SK-N-SH (cell line): ENCODE results near the gene TBXA2R. TPM values are rescaled to one million over a fixed set of nuclear protein-coding genes. Genes with fewer than 3 reads are reported as not detected.
A peak's percentile ranks its signal among the peaks of the same experiment; 100 is the strongest.

Experiments used
- CTCF ChIA-PET: fragments of 300-600, 350-600 bp; formaldehyde crosslinking; extraction: SDS; loops from one replicate; lab custom pipeline; 2021; lab: Yijun Ruan, JAX
- POLR2A ChIA-PET: fragments of 350-600 bp; sonication (Branson Sonifier 250); formaldehyde crosslinking; extraction: SDS; loops from one replicate; lab custom pipeline; 2020; ENCODE audit warnings: antibody characterized with exemption, inconsistent platforms; lab: Yijun Ruan, JAX
- DNase-seq: peaks from one replicate; pipeline ENCODE4 v3.0.0; 2012
- H2AFZ ChIP-seq: fragments of 200-600 bp; sonication (generic); 2 replicates; pipeline ENCODE4 v1.8.1; 2016; ENCODE audit warnings: antibody characterized with exemption, mild to moderate bottlenecking, low read depth
- H3F3A ChIP-seq: fragments of 200-600 bp; sonication (generic); replicated peaks from 2 replicates; pipeline ENCODE3; 2016; ENCODE audit warnings: antibody characterized with exemption, mild to moderate bottlenecking; ENCODE audit not compliant: insufficient read depth
- H3K27ac ChIP-seq, 2 experiments: fragments of 200-500 bp in 1 of 2; fragments of 200-600 bp in 1 of 2; sonication (Bioruptor generic) in 1 of 2; sonication (generic), shearing (Covaris generic) in 1 of 2; 2 replicates each; pipeline versions ENCODE4 v1.5.1 to v1.6.1; 2014 to 2016; ENCODE audit warnings: low read depth in 2 of 2, inconsistent platforms in 1 of 2, low read length in 1 of 2, mild to moderate bottlenecking in 1 of 2, mixed read lengths in 1 of 2
- H3K27me3 ChIP-seq: fragments of 200-600 bp; sonication (generic), shearing (Covaris generic); 2 replicates; pipeline ENCODE4 v1.6.1; 2016; ENCODE audit warnings: mixed run types; ENCODE audit not compliant: insufficient read depth
- H3K36me3 ChIP-seq, 2 experiments: fragments of 200-500 bp in 1 of 2; fragments of 200-600 bp in 1 of 2; sonication (Bioruptor generic) in 1 of 2; sonication (generic) in 1 of 2; replicated peaks in 1 of 2; 2 replicates each; pipeline versions ENCODE3 to v1.5.1; 2014 to 2016; ENCODE audit warnings: low read length in 1 of 2, mild to moderate bottlenecking in 1 of 2; ENCODE audit not compliant: insufficient read depth in 2 of 2, control insufficient read depth in 1 of 2
- H3K4me1 ChIP-seq, 2 experiments: fragments of 200-500 bp in 1 of 2; fragments of 200-600 bp in 1 of 2; sonication (Bioruptor generic) in 1 of 2; sonication (generic), shearing (Covaris generic) in 1 of 2; 2 replicates each; pipeline versions ENCODE4 v1.5.1 to v1.6.1; 2014 to 2016; ENCODE audit warnings: low read depth in 1 of 2, low read length in 1 of 2, mixed run types in 1 of 2; ENCODE audit not compliant: insufficient read depth in 2 of 2, control insufficient read depth in 1 of 2
- H3K4me2 ChIP-seq: fragments of 200-600 bp; sonication (generic), shearing (Covaris generic); 2 replicates; pipeline ENCODE4 v1.6.1; 2017; ENCODE audit warnings: mixed run types
- H3K4me3 ChIP-seq, 2 experiments: fragments of 200-500 bp in 1 of 2; fragments of 200-600 bp in 1 of 2; sonication (Bioruptor generic) in 1 of 2; sonication (generic), shearing (Covaris generic) in 1 of 2; 2 replicates each; pipeline versions ENCODE4 v1.5.1 to v1.8.1; 2014 to 2016; ENCODE audit warnings: low read depth in 2 of 2, inconsistent platforms in 1 of 2, low read length in 1 of 2, mild to moderate bottlenecking in 1 of 2, mixed read lengths in 1 of 2, moderate library complexity in 1 of 2
- H3K79me2 ChIP-seq: fragments of 200-600 bp; sonication (generic); 2 replicates; pipeline ENCODE4 v1.8.1; 2017; ENCODE audit warnings: mild to moderate bottlenecking; ENCODE audit not compliant: insufficient read depth
- H3K9ac ChIP-seq: fragments of 200-600 bp; sonication (generic); 2 replicates; pipeline ENCODE4 v1.6.1; 2017; ENCODE audit warnings: mixed run types
- H3K9me2 ChIP-seq: fragments of 200-600 bp; sonication (generic); 2 replicates; pipeline ENCODE4 v1.6.1; 2017; ENCODE audit warnings: mixed run types
- H3K9me3 ChIP-seq: fragments of 200-600 bp; sonication (generic); 2 replicates; pipeline ENCODE4 v1.6.1; 2017; ENCODE audit warnings: mixed run types, mild to moderate bottlenecking, moderate library complexity
- H4K20me1 ChIP-seq: fragments of 200-600 bp; sonication (generic); 2 replicates; pipeline ENCODE4 v1.6.1; 2017; ENCODE audit warnings: mild to moderate bottlenecking, mixed run types; ENCODE audit not compliant: insufficient read depth
- CHD2 ChIP-seq: fragments of 150-350 bp; IDR thresholded peaks from 2 replicates; pipeline ENCODE4 v1.6.1; 2018; ENCODE audit warnings: low read length; ENCODE audit not compliant: partially characterized antibody
- CTCF ChIP-seq: fragments of 200-600 bp; sonication (generic); IDR thresholded peaks from 2 replicates; pipeline ENCODE4 v1.6.1; 2017; ENCODE audit warnings: antibody characterized with exemption, mild to moderate bottlenecking, moderate library complexity
- ELF1 ChIP-seq: IDR thresholded peaks from 2 replicates; pipeline ENCODE4 v1.4.0; 2012
- FOSL2 ChIP-seq: IDR thresholded peaks from 2 replicates; pipeline ENCODE4 v1.4.0; 2012; ENCODE audit warnings: low read depth, mild to moderate bottlenecking, moderate library complexity, borderline replicate concordance
- FOXJ3 ChIP-seq: sonication (generic); formaldehyde crosslinking; IDR thresholded peaks from 2 replicates; pipeline ENCODE4 v1.5.1; 2020; ENCODE audit warnings: mild to moderate bottlenecking, missing genetic modification reagents
- GABPA ChIP-seq: IDR thresholded peaks from 2 replicates; pipeline ENCODE4 v1.4.0; 2012; ENCODE audit warnings: low read depth, mild to moderate bottlenecking
- JUND ChIP-seq: IDR thresholded peaks from 2 replicates; pipeline ENCODE4 v1.4.0; 2012
- MEF2A ChIP-seq: IDR thresholded peaks from 2 replicates; pipeline ENCODE4 v1.4.0; 2012; ENCODE audit warnings: low read depth, borderline replicate concordance
- NFIC ChIP-seq: IDR thresholded peaks from 2 replicates; pipeline ENCODE4 v1.4.0; 2012; ENCODE audit warnings: borderline replicate concordance
- NRF1 ChIP-seq: IDR thresholded peaks from 2 replicates; pipeline ENCODE4 v1.6.1; 2012; ENCODE audit warnings: low read depth, mild to moderate bottlenecking, low read length
- RAD21 ChIP-seq: IDR thresholded peaks from 2 replicates; pipeline ENCODE4 v1.6.1; 2012; ENCODE audit warnings: mild to moderate bottlenecking, low read length
- RXRA ChIP-seq: IDR thresholded peaks from 2 replicates; pipeline ENCODE4 v1.4.0; 2012; ENCODE audit warnings: low read depth, mild to moderate bottlenecking, borderline replicate concordance
- SMC3 ChIP-seq: IDR thresholded peaks from 2 replicates; pipeline ENCODE4 v1.6.1; 2012; ENCODE audit warnings: low read depth, low read length, improper control_type of control experiment
- TAF1 ChIP-seq: IDR thresholded peaks from 2 replicates; pipeline ENCODE4 v1.6.1; 2012; ENCODE audit warnings: low read depth, mild to moderate bottlenecking, low read length, moderate library complexity, borderline replicate concordance
- ZBTB33 ChIP-seq: IDR thresholded peaks from 2 replicates; pipeline ENCODE4 v1.4.0; 2012; ENCODE audit warnings: low read depth, borderline replicate concordance
- WGBS: methylation state at CpG from one replicate; pipeline ENCODE4 v1.1.6; 2017; ENCODE audit warnings: low lambda C conversion rate; 5-methylcytosine and 5-hydroxymethylcytosine counted together
- polyA plus RNA-seq, 3 experiments: library from polyadenylated mRNA; depleted of rRNA; stranded (reverse); fragments of >200 nt; gene quantifications; 2 replicates each; pipeline ENCODE4 v1.2.3, GENCODE V29; 2012

TBXA2R gene
- polyA plus RNA-seq, 1 of the 3 experiments (the other 2 are of a cell fraction) = 0.92 TPM

- H3K79me2 ChIP-seq = no peaks in the 10 kb centered on the region
- H3K4me2 ChIP-seq = no peak overlapping the region
- WGBS = 94% methylated on average over 19 of the region's 20 CpGs
- DNase-seq = no peak
- ChIA-PET POLR2A (interaction anchor here (0.7 kb wide), 1 partner anchor 21 kb away, joined by 3 read pairs; no protein-coding TSS in a partner anchor), CTCF (interaction anchor here (1.0 to 1.4 kb wide), 6 partner anchors 11 to 69 kb away, joined by 3 to 6 read pairs (median 3); partner anchors contain the start of gene GIPC3)
- H3F3A ChIP-seq = no peaks in the 10 kb centered on the region
- no peak overlapping the region for H3K9ac ChIP-seq
- no peak overlapping the region for H3K27ac ChIP-seq
- no peaks in the 10 kb centered on the region for H3K9me2 ChIP-seq
- no peaks in the 10 kb centered on the region for H4K20me1 ChIP-seq
- no peaks in the 10 kb centered on the region for H3K27me3 ChIP-seq
- no peak overlapping the region for H3K4me3 ChIP-seq
- TF ChIP-seq CTCF (peak; percentile 48), RXRA (no peak), ELF1 (no peak)
- peaks cover 6 to 21% of the 10 kb centered on the region in 2 experiments for H3K36me3 ChIP-seq
- H3K4me1 ChIP-seq = peaks cover 0 to 6% of the 10 kb centered on the region in 2 experiments; a peak in 1 of 4 replicates
- no peak overlapping the region for H2AFZ ChIP-seq
- no peaks in the 10 kb centered on the region for H3K9me3 ChIP-seq
These were observed 47.3 kb upstream of the TBXA2R start for GRCh38 chr19:3653865-3654513.

- POLR2A ChIA-PET = no interaction called here
These were observed 46.6 kb upstream of the TBXA2R start for GRCh38 chr19:3653081-3653795.

More at GRCh38 chr19:3653081-3653795, 46.6 kb upstream of the TBXA2R start:
- H3F3A ChIP-seq = no peaks in the 10 kb centered on the region
- no peaks in the 10 kb centered on the region for H3K9me2 ChIP-seq
- CTCF ChIA-PET = interaction anchor here (1.0 to 1.5 kb wide), 4 partner anchors 13 to 64 kb away, joined by 3 to 4 read pairs (median 3); no protein-coding TSS in a partner anchor
- H3K4me3 ChIP-seq = no peak overlapping the region
- H3K27me3 ChIP-seq = no peaks in the 10 kb centered on the region
- H4K20me1 ChIP-seq = no peaks in the 10 kb centered on the region
- peaks cover 0 to 6% of the 10 kb centered on the region in 2 experiments; a peak in 1 of 4 replicates for H3K4me1 ChIP-seq
- no peak overlapping the region for H3K4me2 ChIP-seq
- H3K27ac ChIP-seq = no peak overlapping the region
- TF ChIP-seq ZBTB33 = no peak
- no peak for TF ChIP-seq ELF1
- TF ChIP-seq MEF2A = no peak
- no peak for TF ChIP-seq SMC3
- no peak for TF ChIP-seq NFIC
- TF ChIP-seq CHD2 = no peak
- no peak for TF ChIP-seq FOSL2
- TF ChIP-seq RAD21 = no peak
- no peak for TF ChIP-seq JUND
- no peak for TF ChIP-seq FOXJ3
- TF ChIP-seq GABPA = no peak
- no peak for TF ChIP-seq CTCF
- TF ChIP-seq TAF1 = no peak
- no peak for TF ChIP-seq NRF1
- no peak overlapping the region for H2AFZ ChIP-seq
- no peak for DNase-seq
- H3K36me3 ChIP-seq = peaks cover 6 to 21% of the 10 kb centered on the region in 2 experiments
- WGBS = 95% methylated on average over 30 of the region's 37 CpGs
- no peaks in the 10 kb centered on the region for H3K79me2 ChIP-seq
- H3K9me3 ChIP-seq = no peaks in the 10 kb centered on the region
- no peak overlapping the region for H3K9ac ChIP-seq
